ENCODE results near the gene KLHL29.

The KLHL29 gene

DNA sequence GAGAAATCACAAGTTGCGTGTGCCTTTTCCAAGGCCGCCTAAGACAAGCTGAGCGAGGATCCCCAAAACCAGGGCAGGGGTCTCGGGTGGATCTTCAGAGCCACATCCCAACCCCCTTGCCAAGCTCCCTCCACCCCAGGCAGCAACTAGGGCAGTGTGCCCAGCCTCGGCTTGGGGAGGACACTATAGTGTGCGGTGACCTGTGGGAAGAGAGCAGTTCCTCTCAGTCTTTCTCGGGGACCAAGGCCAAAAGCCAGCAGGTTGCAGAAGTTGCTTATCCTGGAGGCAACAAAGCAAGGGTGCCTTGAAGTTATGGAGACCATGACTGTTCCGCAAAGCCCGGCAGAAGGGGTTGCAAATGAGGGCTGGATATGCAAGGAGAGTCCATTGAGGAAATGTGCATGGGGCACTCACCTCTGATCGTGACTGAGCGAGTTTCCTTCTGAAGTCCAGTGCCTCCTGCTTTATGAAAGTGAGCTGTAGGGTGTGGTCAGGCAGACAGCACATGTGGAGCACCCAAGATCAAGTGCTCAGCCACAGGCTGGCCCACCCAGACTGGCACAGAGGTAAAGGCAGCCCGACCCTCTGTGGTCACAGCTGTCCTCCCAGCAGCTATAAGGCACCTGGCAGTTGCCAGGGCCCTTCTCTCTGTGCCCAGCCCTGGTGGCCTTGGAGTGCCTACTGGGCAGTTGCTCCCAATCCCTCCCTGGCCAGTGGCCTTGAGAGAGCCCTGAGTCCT, 281.4 kb downstream of the KLHL29 start:
- Histone ChIP-seq H3K79me2 (ENCODE audit: insufficient read depth, low read length) (no peaks in the 10 kb centered on the region), H3K4me2 (ENCODE audit: low read depth, low read length, poor library complexity, severe bottlenecking) (no peak overlapping the region), H4K20me1 (ENCODE audit: insufficient read depth, low read length, poor library complexity, severe bottlenecking) (no peaks in the 10 kb centered on the region), H3K4me1 (ENCODE audit: insufficient read depth, low read length, poor library complexity, severe bottlenecking) (no peaks in the 10 kb centered on the region), H3K27me3 (ENCODE audit: insufficient read depth, low read length, poor library complexity, severe bottlenecking) (no peaks in the 10 kb centered on the region), H3K4me3 (ENCODE audit: low read length, poor library complexity, severe bottlenecking) (no peak overlapping the region), H3K36me3 (ENCODE audit: insufficient read depth, low read length) (no peaks in the 10 kb centered on the region), H3F3A (ENCODE audit: low read depth) (no peaks in the 10 kb centered on the region), H3K9me2 (replicated peaks; ENCODE audit: low read depth, low read length) (no peaks in the 10 kb centered on the region), H3K9me3 (ENCODE audit: insufficient read depth, low read depth, low read length) (no peaks in the 10 kb centered on the region), H3K9ac (ENCODE audit: low read depth, low read length, poor library complexity, severe bottlenecking) (no peak overlapping the region), H2AFZ (ENCODE audit: low read length) (no peak overlapping the region)
- TF ChIP-seq, protein P1, sequence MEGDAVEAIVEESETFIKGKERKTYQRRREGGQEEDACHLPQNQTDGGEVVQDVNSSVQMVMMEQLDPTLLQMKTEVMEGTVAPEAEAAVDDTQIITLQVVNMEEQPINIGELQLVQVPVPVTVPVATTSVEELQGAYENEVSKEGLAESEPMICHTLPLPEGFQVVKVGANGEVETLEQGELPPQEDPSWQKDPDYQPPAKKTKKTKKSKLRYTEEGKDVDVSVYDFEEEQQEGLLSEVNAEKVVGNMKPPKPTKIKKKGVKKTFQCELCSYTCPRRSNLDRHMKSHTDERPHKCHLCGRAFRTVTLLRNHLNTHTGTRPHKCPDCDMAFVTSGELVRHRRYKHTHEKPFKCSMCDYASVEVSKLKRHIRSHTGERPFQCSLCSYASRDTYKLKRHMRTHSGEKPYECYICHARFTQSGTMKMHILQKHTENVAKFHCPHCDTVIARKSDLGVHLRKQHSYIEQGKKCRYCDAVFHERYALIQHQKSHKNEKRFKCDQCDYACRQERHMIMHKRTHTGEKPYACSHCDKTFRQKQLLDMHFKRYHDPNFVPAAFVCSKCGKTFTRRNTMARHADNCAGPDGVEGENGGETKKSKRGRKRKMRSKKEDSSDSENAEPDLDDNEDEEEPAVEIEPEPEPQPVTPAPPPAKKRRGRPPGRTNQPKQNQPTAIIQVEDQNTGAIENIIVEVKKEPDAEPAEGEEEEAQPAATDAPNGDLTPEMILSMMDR (conservative IDR thresholded peaks at IDR 0.05; ENCODE audit: low read length): no peak
- TF ChIP-seq EZH2phosphoT487 (IDR thresholded peaks at IDR 0.05; ENCODE audit: borderline replicate concordance): no peak

DNA sequence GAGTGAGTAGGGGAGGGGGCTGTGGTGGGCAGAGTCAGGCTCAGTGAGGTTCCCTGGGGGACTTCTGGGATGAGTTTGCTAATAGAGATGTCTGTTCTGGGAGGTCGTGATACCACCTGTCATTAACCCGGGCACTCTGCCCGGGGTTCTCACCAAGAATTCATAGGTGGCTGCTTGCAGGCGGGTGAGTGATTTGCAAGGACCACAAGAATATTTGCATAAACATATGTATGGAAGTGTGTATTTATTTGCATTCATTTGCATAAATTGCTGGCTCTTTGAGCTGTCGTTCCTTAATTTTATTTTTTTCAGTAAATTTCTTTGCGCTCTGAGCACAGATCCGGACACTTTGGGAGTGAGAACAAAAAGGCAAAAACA, 282.0 kb downstream of the KLHL29 start:
- no peak for TF ChIP-seq EZH2phosphoT487 (IDR thresholded peaks at IDR 0.05; ENCODE audit: borderline replicate concordance)
- TF ChIP-seq, protein P1 (conservative IDR thresholded peaks at IDR 0.05; ENCODE audit: low read length): no peak
- Histone ChIP-seq H3K4me1 (ENCODE audit: insufficient read depth, low read length, poor library complexity, severe bottlenecking) (no peaks in the 10 kb centered on the region), H3F3A (ENCODE audit: low read depth) (no peaks in the 10 kb centered on the region)

DNA sequence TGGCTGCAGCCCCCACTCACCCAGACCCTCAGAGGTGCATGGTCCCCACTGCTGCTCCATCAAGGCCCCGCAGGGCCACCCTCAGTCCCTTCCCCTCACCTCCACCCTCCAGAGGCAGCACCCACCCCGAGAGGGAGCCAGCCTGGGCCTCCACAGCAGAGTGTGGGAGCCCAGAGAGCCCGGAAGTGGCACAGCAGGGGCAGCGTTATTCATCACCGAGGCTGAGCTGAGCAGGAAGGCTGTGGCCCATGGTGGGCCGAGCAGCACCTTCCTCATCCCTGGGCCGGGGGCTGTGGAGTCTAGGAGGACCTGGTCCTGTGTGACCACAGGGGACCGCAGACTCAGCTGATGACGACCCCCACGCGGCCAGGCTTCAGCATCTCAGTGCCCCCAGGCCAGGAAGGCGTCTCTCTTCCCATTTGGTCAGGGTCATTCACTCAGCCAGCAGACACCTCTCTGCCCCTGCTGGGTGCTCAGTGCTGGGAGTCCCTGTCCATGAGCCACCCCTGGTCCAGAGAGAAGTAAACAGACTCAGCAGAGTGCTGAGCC, 283.9 kb downstream of the KLHL29 start:
- no peak overlapping the region for H3K4me3 ChIP-seq (ENCODE audit: low read length, poor library complexity, severe bottlenecking)
- H3K9ac ChIP-seq (ENCODE audit: low read depth, low read length, poor library complexity, severe bottlenecking): no peak overlapping the region
- no peaks in the 10 kb centered on the region for H3K4me1 ChIP-seq (ENCODE audit: insufficient read depth, low read length, poor library complexity, severe bottlenecking)
- H3K27me3 ChIP-seq (ENCODE audit: insufficient read depth, low read length, poor library complexity, severe bottlenecking): no peaks in the 10 kb centered on the region
- H3K79me2 ChIP-seq (ENCODE audit: insufficient read depth, low read length): no peaks in the 10 kb centered on the region
- no peak overlapping the region for H2AFZ ChIP-seq (ENCODE audit: low read length)
- no peaks in the 10 kb centered on the region for H3K9me2 ChIP-seq (replicated peaks; ENCODE audit: low read depth, low read length)
- no peaks in the 10 kb centered on the region for H4K20me1 ChIP-seq (ENCODE audit: insufficient read depth, low read length, poor library complexity, severe bottlenecking)
- H3K4me2 ChIP-seq (ENCODE audit: low read depth, low read length, poor library complexity, severe bottlenecking): no peak overlapping the region
- H3K36me3 ChIP-seq (ENCODE audit: insufficient read depth, low read length): no peaks in the 10 kb centered on the region
- H3F3A ChIP-seq (ENCODE audit: low read depth): no peaks in the 10 kb centered on the region
- no peaks in the 10 kb centered on the region for H3K9me3 ChIP-seq (ENCODE audit: insufficient read depth, low read depth, low read length)
- TF ChIP-seq, protein P1 (conservative IDR thresholded peaks at IDR 0.05; ENCODE audit: low read length): no peak
- no peak for TF ChIP-seq EZH2phosphoT487 (IDR thresholded peaks at IDR 0.05; ENCODE audit: borderline replicate concordance)

More for the DNA sequence above, 282.0 kb downstream of the KLHL29 start:
- no peak overlapping the region for H3K9ac ChIP-seq (ENCODE audit: low read depth, low read length, poor library complexity, severe bottlenecking)
- H3K4me3 ChIP-seq (ENCODE audit: low read length, poor library complexity, severe bottlenecking): no peak overlapping the region
- H3K79me2 ChIP-seq (ENCODE audit: insufficient read depth, low read length): no peaks in the 10 kb centered on the region
- no peaks in the 10 kb centered on the region for H3K9me2 ChIP-seq (replicated peaks; ENCODE audit: low read depth, low read length)
- no peak overlapping the region for H3K4me2 ChIP-seq (ENCODE audit: low read depth, low read length, poor library complexity, severe bottlenecking)
- no peak overlapping the region for H2AFZ ChIP-seq (ENCODE audit: low read length)
- H3K27me3 ChIP-seq (ENCODE audit: insufficient read depth, low read length, poor library complexity, severe bottlenecking): no peaks in the 10 kb centered on the region
- no peaks in the 10 kb centered on the region for H3K9me3 ChIP-seq (ENCODE audit: insufficient read depth, low read depth, low read length)
- H4K20me1 ChIP-seq (ENCODE audit: insufficient read depth, low read length, poor library complexity, severe bottlenecking): no peaks in the 10 kb centered on the region
- no peaks in the 10 kb centered on the region for H3K36me3 ChIP-seq (ENCODE audit: insufficient read depth, low read length)

Measured in Loucy (cell line).